NCI-H2171 treated with DMSO at 0.1 percent for 48 hours (cell line): Measurements from ENCODE around the gene FRMD5.

ENCODE experiments used
- DNase-seq: peaks from one replicate; lab custom pipeline; 2025; lab: John Stamatoyannopoulos, UW

FRMD5 gene

DNA sequence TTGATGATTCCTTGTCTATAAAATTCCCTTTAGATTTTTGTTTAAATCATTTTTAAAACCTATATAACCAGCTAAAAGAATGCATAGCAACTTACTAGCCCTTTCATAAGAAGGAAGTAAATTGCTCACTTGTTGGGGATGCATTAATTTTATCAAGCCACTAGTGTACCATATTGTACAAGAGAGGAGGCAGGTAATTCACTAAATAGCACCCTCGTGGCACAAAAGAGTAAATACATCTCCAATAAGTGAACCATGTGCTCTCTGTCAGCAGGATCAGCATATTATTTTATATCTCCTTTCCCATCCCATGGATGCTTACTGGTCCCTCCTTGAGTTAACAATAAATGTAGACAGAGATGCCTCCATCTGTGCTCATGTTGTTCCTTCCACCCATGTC lies 34.3 kb downstream of the FRMD5 start:
- DNase-seq: no peak

DNA sequence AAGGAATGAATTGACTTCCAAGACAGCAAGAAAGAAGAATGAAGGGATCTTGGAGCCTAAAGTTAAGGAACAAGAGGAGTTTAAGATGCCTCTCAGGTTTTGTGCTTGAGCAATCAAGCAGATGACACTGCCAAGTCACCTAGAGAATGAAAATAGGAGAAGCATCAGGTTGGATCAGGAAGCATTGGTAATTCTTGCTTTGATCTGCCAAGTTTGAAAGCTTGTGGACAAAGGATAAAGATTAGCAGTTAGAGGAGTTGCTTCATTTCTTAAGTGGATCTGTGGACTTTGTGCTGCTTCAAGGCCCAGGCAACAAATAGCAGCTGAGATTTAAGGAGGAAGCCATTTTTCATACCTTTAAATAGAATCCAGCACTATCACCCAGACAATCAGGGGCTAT lies 35.6 kb downstream of the FRMD5 start:
- no peak for DNase-seq

DNA sequence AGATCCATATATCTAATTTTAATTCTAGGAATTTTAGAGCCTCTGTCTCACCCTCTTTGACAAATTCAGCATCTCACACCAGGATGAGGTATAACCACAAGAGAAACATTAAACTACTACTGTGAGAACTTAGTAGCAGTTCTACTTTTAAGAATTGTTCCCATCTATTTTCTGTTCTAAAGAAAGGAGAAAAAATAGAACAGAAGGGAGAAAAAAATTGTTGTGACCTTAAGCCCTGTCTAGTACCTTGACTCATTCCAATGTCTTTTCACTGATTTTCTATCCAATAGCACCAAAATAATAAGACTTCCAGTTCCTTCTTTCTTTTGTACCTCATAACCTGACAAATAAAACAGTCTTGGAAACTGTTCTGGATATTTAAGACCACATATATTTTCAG lies 37.0 kb downstream of the FRMD5 start:
- DNase-seq: no peak

DNA sequence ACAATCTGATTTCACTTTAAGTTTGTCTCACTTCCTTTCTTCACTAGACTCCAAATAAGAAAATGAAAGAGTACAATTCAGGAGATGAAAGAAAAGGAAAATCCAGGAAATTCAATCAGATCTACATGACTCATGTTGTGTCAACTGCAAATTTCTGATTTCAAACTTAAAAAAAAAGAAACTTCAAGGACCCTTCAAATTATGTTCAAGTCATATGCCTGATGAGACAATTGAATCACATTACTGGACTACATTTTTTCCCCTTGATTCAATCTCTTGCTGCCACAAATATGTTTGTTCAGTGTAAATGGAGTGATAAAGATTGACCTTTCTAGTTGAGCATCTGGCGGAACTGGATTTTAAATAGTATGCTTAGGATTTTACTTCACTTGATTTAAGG lies 37.4 kb downstream of the FRMD5 start:
- DNase-seq: no peak

DNA sequence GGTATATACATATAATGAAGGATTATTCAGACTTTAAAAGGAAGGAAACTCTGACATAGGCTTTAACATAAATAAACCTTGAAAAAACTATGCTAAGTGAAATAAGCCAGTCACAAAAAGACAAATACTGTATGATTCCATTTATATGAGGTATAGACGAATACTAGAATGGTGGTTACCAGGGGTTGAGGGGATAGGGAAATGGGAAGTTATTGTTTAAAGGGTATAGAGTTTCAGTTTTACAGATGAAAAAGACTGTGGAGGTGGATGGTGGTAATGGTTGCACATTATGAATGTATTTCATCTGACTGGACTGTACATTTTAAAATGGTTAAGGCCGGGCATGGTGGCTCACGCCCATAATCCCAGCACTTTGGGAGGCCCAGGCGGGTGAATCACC lies 41.7 kb downstream of the FRMD5 start:
- no peak for DNase-seq

DNA sequence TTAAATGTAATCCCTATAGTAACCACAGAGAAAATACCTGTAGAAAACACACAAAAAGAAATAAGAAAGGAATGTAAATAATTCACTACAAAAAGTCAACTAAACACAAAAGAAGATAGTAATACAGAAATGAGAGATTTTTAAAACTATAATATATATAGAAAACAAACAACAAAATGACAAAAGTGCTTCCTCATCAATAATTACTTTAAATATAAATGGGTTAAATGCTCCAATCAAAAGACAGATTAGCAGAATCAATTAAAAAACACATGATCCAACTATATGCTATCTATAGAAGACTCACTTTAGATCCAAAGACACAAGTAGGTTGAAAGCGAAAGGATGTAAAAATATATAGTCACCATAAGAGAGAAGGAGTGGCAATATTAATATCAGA lies 45.8 kb downstream of the FRMD5 start:
- DNase-seq: no peak

DNA sequence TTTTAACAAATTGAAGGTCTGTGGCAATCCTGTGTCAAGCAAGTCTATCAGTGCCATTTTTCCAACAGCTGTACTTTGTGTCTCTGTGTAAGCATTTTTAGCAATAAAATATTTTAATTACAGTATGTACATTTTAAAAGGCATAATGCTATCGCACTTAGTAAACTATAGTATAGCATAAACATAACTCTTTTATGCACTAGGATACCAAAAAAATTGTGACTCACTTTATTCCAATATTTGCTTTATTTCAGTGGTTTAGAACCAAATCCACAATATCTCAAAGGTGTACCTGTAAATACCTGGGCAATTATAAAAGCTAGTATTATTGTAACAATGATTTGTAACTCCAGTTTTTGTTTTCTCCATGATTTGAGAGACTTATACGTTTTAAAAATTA lies 46.5 kb downstream of the FRMD5 start:
- DNase-seq: no peak

DNA sequence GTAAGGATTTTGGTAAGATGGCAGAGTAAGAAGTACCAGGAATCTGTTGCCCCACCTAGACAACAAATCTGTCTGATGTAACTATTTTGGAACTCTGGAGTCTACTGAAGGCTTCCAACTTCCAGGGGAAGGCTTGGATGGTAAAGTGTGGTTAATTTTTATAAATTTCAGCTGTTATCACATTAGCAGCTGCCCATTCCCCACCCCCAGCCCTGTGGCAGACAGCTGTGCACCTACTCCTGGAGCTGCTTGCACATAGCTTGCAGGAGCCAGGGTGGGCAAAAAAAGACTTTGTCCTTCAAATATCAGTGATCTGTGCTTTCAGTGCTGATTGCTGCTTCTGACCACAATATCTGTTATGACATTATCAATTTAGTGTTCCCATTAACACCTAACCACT lies 47.4 kb downstream of the FRMD5 start:
- no peak for DNase-seq

DNA sequence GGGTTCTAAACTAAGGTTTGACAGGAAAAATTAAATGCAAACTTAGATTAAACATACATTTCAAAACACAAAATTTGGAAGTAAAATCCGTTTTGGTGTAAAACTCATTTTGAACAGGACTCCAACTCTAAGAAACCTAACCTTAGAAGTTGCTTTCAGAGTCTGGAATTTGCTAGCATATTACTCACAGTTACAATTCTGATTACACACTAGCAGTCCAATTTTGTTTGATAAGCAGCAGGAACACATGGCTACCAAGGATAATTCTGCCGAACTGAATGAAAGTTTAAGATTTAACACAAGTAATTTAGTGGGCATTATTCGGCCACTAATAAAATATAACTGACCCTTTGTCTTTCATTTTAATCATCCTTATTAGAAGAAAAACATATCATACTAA lies 49.6 kb downstream of the FRMD5 start:
- DNase-seq: no peak

DNA sequence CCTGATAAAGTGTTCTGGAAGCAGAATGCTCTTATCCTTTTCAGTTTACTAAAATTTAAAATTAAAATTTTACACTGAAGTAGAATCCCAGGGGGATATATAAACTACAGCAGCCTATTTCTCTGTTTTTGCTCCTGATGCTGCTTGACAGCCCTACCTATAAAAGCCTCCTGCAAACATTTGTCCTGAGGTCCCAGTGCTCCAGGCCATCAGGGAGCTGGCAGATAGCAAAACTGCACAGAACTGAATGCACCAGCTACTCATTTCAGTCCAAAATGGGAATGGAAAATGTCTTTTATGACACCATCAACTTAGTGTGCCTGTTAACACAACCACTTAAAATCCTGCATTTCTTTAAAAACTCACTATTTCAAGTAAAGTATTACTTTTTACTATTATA lies 50.1 kb downstream of the FRMD5 start:
- no peak for DNase-seq

DNA sequence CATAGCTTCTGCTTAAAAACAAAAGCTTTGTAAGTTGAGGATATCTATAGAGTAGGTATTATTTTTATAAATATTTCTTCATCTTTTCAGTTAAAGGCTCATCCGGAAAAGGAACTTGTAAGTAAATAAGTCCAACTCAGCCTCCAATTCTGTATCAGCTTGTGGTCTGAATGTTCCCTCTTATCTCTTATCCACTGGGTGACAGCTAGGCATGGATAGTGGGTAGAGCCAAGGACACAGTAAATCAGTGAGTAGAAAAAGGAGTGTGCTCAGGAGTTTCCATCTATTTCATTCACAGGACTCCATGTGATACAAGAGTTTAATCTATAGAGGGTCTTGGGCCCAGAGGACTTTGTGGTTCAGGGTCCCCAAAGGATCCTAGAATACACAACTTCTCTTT lies 50.9 kb downstream of the FRMD5 start:
- no peak for DNase-seq

DNA sequence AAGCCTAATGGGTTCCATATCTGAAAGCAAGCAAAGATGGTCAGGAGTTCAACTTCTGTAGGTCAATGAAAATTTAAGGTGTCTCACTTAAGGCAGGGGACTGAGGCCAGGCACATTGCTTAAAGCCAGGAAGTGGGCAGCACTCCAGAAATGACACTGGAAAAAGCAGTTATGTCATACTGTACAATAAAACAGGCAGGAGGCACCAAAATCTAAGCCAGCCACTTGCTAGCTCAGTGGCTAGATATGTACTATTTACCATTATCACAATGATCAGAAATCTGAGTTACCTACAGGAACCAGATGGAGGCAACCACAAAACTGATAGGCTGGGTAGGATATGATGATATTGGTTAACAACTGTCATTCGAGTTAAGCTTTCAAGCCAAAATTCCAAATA lies 57.3 kb downstream of the FRMD5 start:
- DNase-seq: no peak

DNA sequence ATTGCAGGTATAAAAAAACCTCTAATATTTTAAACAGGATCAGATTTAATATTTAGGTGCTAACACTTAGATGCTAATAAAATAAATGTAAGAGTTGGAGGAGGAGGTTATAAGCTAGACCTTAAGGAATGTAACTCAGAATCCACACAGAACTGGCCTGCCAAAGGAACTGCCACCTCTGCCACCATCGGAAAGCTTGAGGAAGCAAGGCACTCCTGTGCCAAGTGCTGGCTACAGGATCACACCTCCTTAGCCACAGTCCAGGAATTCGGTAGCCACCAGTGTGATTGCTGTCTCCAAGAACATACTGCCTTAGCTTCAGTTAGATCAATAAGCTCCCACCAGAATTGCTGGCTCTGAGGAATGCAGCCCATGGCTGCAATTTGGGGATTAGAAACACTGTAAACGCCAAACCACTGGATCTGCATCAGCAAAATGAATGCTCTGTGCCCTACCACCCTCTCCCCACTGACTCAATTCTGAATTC lies 58.0 kb downstream of the FRMD5 start:
- no peak for DNase-seq

DNA sequence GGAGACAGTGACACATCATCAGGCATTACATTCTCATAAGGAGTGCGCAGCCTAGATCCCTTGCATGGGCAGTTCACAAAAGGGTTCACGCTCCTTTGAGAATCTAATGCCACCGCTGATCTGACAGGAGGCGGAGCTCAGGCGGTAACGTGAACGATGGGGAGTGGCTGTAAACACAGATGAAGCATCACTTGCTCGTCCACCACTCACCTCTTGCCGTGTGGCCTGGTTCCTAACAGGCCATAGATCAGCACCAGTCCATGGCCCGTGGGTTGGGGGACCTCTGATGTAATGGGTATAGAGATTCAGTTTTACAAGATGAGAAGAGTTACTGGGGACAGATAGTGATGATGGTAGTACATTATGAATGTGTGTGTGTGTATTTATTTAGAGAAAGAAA lies 63.0 kb downstream of the FRMD5 start:
- DNase-seq: no peak

DNA sequence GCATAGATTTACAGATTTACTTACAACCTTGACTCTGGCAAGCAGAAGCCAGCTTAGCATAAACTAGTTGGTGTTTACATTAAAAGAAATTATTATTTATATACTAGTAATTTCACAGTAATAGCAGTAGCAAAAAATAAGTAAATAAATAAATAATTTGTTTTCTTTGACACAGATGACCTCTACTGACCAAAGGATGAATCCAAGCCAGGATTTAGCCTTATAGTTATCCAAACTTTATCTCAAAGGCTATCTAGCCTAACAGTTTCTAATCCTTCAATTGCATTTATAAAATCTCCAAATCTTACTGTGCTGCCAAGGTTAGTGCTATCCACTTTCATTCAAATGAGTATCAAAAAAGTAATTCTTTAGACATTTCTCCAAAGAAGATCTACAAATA lies 64.3 kb downstream of the FRMD5 start:
- DNase-seq: no peak

DNA sequence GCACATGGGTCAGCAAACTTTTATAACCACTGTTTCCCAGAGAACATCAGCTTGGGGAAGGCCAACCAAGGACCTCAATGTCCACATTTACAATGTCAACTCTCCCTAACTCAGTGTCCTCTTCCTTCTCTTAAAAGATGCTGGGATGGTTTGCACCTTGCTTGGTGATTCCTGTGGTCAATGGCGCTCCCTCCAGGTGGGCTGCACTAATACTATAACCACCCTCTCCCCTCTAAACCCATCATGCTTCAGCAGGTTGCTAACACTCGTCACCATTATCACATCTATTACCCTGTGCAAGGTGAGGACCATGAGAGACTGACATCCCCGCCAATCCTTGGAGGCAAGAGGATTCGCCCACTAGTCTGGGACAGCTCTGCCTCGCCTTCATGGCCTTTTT lies 65.2 kb downstream of the FRMD5 start:
- no peak for DNase-seq

DNA sequence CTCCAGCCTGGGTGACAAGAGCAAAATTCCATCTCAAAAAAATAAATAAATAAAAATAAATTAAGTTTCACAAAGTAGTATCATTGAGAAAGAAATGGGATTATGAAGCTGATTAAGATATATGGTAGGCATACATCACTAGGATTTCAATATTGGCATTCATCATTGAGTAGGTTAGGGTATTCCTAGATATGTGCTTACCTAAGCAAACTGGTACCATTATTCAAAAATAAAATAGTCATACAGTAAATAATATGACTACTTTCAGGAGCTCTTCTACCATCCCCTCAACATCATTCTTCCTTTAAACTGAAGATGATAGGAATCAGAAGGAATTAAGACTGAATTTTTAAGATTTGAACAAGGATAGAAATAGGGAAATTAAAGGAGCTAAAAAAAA lies 66.6 kb downstream of the FRMD5 start:
- no peak for DNase-seq

DNA sequence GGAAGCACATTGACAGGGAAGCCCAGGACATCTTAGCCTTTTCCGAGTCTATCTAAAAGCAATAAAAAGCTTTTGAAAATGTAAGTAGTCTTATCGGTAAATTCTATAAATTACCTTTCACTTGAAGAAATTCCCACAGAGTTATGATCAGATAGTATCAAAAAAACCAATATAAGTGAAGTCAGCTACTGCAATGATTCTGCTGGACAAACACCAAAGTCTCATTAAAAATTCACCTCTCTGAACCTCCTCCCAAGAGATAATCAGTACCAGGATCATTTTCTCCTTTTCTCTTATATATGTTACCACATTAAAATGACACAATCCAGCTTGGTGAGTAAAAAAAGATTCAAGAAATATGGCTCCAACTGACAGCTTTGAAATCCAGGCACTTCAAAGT lies 69.2 kb downstream of the FRMD5 start:
- no peak for DNase-seq

DNA sequence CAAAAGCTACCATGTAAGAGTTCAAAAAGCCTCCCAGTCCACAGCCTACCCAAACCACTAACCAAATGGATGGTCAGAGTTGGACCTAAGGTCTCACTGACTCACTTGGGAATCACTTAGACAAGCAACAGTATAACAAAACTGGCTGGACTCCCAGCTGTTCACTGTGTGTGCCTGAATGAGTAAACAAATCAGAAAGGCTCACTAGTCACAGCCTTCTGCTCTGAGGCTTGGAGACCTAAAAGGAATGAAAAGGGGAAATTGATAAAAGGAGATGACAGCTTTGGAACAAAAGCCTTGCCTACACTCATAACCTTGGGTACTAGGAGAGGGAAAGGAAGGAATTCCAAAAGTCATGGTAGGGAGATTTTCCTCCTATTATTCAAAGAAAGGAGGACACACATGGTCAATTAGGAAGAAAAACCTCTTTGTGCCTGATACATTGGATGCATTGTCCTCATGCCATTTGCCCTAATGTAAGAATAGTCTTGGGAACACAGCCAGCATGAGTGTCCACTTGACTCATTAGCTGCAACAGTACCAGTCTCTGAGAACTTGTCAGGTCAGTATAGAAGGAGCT lies 92.3 kb downstream of the FRMD5 start:
- DNase-seq: peak; percentile 15

DNA sequence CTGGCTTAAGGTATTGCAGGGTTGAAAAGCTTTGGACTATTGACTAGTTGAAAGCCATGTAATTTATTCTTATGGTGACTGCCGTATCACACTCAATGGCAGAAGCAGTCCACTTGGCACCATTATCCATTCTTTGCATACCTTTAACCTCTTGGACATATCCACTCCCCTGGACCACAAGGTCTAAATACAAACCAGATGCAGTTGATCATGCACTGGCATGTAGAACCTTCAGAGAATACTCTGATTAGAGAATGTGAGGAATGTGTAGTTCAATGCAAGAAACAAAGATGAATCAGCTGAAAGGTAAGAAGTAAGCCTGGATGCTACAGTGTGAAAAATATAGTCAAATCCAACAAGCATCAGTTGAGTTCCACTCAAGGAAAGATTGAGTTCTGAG lies 93.1 kb downstream of the FRMD5 start:
- no peak for DNase-seq

DNA sequence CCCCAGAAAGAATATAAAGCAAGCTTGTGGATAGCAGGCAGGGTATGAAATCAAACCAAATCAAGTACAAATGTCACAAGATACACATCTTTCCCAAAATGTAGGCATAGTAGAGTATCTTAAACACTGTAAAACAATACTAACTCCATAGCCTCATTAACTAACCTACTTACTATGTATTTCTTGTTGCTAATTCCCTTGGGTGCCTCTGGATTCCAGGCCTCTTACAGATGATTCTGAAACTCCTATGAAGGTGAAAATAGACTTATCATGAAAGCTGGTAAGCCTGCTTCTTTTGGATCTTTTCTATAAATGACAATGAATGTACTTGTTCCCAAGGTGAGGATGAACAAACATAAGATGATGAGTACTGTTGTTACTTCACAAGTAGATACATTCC lies 93.8 kb downstream of the FRMD5 start:
- no peak for DNase-seq

DNA sequence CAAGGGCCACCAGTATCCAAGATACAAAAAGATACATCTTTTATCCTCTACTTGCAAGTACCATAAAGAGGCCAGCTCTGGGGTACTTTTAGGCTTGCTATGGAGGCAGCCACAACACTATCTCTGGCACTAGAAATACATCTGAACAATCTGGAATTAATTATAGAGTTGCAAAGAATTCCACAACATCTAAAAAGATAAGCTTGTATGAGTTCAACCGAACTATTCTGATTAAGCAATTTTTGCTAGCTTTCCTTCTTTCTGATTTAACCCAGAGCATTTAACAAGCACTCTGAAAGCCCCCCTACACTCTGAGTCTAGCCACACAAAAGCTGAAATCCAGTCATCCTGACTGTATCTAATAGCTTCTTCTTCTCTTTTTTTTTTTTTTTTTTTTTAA lies 95.4 kb downstream of the FRMD5 start:
- no peak for DNase-seq

DNA sequence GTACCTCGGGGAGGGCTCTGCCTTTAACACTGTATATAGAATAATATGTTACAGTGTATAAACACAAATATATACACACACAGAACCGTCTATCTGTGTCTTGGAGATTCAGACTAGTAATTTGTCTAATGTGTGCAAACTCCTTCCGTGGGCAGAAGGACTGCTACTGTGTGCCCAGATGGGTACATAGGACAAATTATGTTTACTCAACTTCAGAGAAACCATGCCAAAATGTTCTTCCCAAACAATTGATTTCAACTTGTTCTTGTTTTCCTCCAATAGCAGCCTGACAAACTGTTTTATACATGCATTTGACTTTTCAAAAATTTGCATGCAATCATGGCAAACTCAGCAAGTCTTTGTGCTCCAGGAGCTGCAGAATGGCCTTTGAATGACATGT lies 97.5 kb downstream of the FRMD5 start:
- no peak for DNase-seq

DNA sequence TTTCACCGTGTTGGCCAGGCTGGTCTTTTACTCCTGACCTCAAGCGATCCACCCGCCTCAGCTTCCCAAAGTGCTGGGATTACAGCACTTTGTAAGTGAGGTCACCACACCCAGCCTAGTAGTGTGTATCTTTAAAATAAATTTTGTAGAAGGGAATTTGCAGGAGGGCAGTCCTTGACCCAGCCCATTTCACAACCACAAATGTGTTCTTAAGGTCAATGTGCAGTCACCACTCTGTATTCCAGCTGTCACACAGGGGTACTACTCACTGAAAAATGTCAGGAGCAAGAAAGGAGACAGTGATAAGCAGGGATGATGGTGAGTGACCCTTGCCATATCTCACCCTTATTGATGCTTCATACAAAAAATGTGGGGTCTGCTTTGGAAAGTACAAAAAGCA lies 98.5 kb downstream of the FRMD5 start:
- DNase-seq: no peak

DNA sequence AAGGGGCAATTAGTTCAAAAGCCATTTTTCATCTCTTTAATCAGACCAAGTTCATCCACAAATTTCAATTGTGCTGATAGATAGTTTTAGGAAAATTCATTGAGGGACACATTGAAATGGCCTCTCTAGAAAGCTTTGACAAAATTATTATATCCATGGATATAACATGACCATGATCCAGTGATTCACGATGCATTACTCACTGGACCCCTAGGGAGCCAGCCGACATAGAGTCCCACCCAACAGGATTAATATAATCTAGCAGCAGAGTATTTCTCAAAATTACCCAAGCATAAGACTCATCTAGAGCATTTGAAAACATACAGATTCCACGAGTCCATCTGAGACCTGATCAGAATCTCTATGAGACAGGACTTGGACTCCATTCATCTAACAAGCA lies 100.3 kb downstream of the FRMD5 start:
- DNase-seq: no peak
